22Rv1 (cell line): Measurements from ENCODE around the gene RIPOR1.

Source experiments
- H3K27ac ChIP-seq: fragments of 450-650 bp; 2 replicates; pipeline ENCODE4 v1.5.1; 2017
- CTCF ChIP-seq: fragments of 450-650 bp; IDR thresholded peaks from 2 replicates; pipeline ENCODE4 v1.5.1; 2017; ENCODE audit warnings: mild to moderate bottlenecking
- ZFX ChIP-seq: fragments of 450-650 bp; IDR thresholded peaks from 2 replicates; pipeline ENCODE4 v1.6.1; 2017; ENCODE audit warnings: antibody characterized with exemption, borderline replicate concordance

Gene RIPOR1

GRCh38 chr16:67552476-67552875 is 23.8 kb downstream of the RIPOR1 start:
- H3K27ac ChIP-seq, result no peak overlapping the region
- TF ChIP-seq ZFX (no peak), CTCF (no peak)

- TF ChIP-seq ZFX (no peak), CTCF (no peak)
- H3K27ac ChIP-seq, result no peak overlapping the region
These were observed 27.2 kb downstream of the RIPOR1 start for GRCh38 chr16:67555795-67556212.

GRCh38 chr16:67558859-67559258 is 30.2 kb downstream of the RIPOR1 start:
- H3K27ac ChIP-seq, result no peak overlapping the region
- TF ChIP-seq ZFX (no peak), CTCF (no peak)

- TF ChIP-seq CTCF (no peak), ZFX (no peak)
- peak overlapping the region; percentile 99 for H3K27ac ChIP-seq
These were observed 32.3 kb downstream of the RIPOR1 start for GRCh38 chr16:67560827-67561342.

- TF ChIP-seq ZFX (no peak), CTCF (no peak)
- H3K27ac ChIP-seq, result peak overlapping the region; percentile 99
These were observed 32.8 kb downstream of the RIPOR1 start for GRCh38 chr16:67561501-67561823.

GRCh38 chr16:67561824-67562525 is 33.3 kb downstream of the RIPOR1 start:
- TF ChIP-seq ZFX, result no peak
- no peak for TF ChIP-seq CTCF
- H3K27ac ChIP-seq, result peak overlapping the region; percentile 99

- H3K27ac ChIP-seq, result peak within 1 kb of the TSS; percentile 99
- TF ChIP-seq ZFX, result no peak
- TF ChIP-seq CTCF, result peak; percentile 80
These were observed 33.9 kb downstream of the RIPOR1 start, which contains the start of gene CTCF for GRCh38 chr16:67562526-67562917. CTCF (plus strand) TSS chr16:67562526; CDS start chr16:67610833, 48,307 bp downstream.
